Lower leg skin (tissue), 3 donors: Measurements from ENCODE around the gene CBL.
"Not testable (repeated sequence)": the region's sequence is repeated elsewhere in the genome, so short reads cannot be mapped to it uniquely, and the experiment has no call there.

Experiments
- CTCF ChIP-seq, 3 donors: fragments of 450-650 bp; IDR thresholded peaks; one replicate each; pipeline ENCODE4 v1.5.1; 2016; ENCODE audit warnings: antibody characterized with exemption in 3 of 3, mild to moderate bottlenecking in 3 of 3, moderate library complexity in 2 of 3
- POLR2A ChIP-seq, 2 donors: fragments of 450-650 bp; IDR thresholded peaks; one replicate each; pipeline ENCODE4 v1.6.1; 2016 to 2017; ENCODE audit warnings: antibody characterized with exemption in 2 of 2, mild to moderate bottlenecking in 1 of 2, moderate library complexity in 1 of 2

DNA sequence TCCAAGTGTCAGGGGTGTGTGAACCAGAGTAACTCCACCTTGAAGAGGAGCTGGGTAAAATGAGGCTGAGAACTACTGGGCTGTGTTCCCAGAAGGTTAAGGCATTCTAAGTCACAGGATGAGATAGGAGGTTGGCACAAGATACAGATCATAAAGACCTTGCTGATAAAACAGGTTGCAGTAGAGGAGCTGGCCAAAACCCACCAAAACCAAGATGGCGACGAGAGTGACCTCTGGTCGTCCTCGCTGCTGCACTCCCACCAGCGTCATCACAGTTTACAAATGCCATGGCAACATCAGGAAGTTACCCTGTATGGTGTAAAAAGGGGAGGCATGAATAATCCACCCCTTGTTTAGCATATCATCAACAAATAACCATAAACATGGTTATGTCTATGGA, 4.9 kb upstream of the CBL start:
- TF ChIP-seq CTCF, POLR2A (IDR thresholded peaks at IDR 0.05): not testable (repeated sequence)
